CD4-positive, alpha-beta T cell treated with Interferon gamma for 1 hour (primary cell): ENCODE results near the gene MSRB3.
"Not testable (repeated sequence)": the region's sequence is repeated elsewhere in the genome, so short reads cannot be mapped to it uniquely, and the experiment has no call there.

Source experiments
- DNase-seq: peaks from one replicate; pipeline ENCODE4 v3.0.0-alpha.2; 2020

Gene MSRB3

GRCh38 chr12:65460063-65460462 lies 181.6 kb downstream of the MSRB3 start:
- DNase-seq = no peak

DNA sequence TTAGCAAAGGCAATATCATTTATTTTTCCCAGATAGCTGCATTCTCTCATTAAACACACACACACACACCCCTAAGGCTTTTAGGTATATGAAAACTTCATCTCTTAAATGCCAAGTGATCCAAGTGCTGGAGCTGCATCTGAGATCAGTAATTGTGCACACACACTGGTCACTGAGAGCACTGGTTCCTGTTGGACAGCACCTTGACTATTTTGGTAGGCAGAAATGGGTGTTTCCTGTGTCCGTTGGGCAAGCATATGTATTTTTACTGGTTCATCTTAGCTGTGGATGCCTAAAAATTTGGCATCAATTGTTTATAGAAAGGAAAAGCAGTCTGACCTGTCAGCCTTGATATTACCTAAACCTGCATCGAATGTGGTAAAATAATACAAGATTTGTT lies 182.5 kb downstream of the MSRB3 start:
- DNase-seq = no peak

- no peak for DNase-seq
These were observed 184.0 kb downstream of the MSRB3 start for GRCh38 chr12:65462484-65462883.

GRCh38 chr12:65463082-65463481 lies 184.6 kb downstream of the MSRB3 start:
- DNase-seq = no peak

GRCh38 chr12:65463611-65464010 lies 185.1 kb downstream of the MSRB3 start:
- no peak for DNase-seq

DNA sequence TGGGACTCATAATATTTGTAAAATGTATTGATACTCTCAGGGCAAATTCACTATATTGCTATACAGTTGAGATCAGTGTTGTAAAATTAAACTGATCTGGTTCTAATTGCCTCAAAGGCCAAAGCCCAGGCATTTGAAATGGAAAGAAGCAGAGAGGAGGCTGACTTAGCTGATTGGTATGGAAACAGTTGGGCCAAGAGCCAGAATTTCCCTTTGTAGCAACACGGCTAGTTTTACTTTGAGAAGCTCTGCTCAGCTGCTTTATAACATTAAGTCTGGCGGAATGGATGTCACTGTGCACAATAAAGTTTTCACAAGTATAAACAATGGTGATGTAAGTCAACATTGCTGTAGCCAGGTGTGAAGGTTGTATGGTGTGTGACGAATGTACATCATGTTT lies 186.4 kb downstream of the MSRB3 start:
- no peak for DNase-seq

- DNase-seq = no peak
These were observed 187.5 kb downstream of the MSRB3 start for GRCh38 chr12:65465766-65466547.

GRCh38 chr12:65466911-65467310 lies 188.4 kb downstream of the MSRB3 start:
- DNase-seq = no peak

DNA sequence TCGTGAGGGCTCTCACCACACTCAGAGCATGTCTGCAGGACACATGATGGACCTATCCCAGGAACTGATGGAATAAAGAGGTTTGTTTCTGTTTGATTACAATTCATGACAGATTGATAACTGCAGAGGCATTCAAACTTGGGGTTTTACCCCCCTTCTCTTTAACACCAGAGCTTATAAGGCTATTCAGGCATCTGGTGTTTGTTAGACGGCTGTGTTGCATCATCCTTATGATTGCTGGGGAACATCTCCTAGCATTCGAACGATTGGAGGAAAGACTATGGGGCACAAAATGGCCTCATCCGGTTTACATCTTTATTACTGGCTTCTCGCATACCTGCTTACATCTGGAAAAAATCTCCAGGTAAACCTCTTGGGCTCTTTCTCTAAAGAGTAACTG lies 191.8 kb downstream of the MSRB3 start:
- DNase-seq = no peak

- DNase-seq = no peak
These were observed 193.6 kb downstream of the MSRB3 start for GRCh38 chr12:65472079-65472478.

DNA sequence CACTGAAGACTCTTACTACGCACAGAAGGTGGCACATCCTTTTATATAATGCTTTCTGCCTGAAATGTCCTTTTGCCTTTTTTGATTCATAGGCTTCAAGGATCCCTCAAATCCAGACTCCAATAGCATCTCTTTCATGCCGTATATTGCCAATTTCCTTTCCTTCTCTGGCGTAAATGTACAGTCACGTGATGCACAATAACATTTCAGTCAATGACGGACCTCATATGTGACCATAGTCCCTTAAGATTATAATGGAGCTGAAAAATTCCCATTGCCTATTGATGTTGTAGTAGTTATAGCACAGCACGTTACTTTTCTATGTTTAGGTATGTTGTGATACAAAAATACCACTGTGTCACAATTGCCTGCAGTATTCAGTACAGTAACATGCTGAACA lies 196.3 kb downstream of the MSRB3 start:
- no peak for DNase-seq

DNA sequence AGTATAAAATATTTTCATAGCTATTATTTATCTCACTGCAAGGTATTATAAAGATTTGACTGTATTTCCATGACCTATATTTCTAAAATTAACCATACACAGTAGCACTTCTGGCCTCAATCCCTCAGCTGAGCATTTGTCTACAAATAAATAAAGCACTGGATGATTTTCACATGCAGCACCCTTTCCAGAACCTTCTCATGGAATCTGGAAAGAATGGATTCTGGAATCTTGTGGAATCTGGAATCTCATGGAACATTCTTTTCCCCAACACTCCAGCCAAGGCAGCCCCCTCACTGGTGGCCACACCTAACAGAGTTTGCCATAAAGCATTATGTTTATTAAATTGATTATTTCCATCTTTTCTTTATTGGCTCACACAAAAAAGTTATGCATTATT lies 199.2 kb downstream of the MSRB3 start:
- no peak for DNase-seq

- DNase-seq = not testable (repeated sequence)
These were observed 205.5 kb downstream of the MSRB3 start for GRCh38 chr12:65483891-65484516.

DNA sequence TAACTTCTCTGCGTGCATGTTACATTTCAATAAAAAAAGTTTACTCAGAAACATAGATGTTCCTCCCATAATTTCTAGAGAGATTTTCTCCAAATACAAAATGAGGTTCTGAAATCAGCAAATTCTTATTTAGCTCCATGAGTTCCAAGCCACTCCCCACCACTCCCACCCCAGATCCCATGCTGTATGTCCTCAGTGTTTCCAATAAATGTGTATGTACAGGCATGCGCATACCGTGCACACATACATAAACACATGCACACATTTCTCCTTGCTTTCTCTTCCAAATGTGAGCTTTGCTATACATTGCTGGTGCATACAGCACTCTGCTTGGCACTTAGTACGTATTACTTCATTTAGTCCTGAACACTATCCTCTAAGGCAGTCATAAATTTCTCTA lies 209.7 kb downstream of the MSRB3 start:
- DNase-seq = no peak

DNA sequence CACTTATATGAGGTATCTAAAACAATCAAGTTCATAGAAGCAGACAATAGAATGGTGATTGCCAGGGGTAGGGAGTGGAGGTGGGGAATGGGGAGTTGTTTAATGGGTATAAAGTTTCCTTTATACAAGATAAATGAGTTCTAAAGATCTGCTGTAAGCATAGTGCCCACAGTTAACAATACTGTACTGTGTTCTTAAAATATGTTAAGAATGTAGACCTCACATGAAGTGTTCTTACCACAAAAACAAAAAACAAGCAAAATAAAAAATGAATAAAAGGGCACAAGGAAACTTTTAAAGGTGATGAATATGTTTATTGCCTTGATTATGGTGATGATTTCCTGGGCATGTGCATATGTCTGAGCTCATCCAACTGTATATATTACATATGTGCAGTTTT lies 211.8 kb downstream of the MSRB3 start:
- no peak for DNase-seq

- DNase-seq = no peak
These were observed 214.8 kb downstream of the MSRB3 start for GRCh38 chr12:65492998-65493912.

DNA sequence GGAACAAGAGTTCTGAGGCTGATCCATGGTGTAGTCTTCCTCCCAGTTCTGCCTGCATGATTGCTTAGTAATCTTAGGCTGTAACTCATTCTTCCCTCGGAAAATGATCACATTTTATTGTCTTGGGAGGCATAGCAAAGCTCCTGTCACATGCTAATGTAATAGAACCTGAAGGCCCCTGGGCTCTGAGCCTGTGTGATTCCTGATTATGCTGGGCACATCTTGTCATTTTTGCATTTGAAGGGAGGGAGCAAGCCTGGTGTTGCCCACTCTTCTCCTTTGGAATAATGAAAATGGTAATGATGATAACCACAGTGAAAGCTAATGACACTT lies 215.4 kb downstream of the MSRB3 start:
- no peak for DNase-seq

- no peak for DNase-seq
These were observed 216.1 kb downstream of the MSRB3 start for GRCh38 chr12:65494537-65494936.

GRCh38 chr12:65495233-65495632 lies 216.8 kb downstream of the MSRB3 start:
- no peak for DNase-seq

GRCh38 chr12:65496617-65497016 lies 218.1 kb downstream of the MSRB3 start:
- no peak for DNase-seq

DNA sequence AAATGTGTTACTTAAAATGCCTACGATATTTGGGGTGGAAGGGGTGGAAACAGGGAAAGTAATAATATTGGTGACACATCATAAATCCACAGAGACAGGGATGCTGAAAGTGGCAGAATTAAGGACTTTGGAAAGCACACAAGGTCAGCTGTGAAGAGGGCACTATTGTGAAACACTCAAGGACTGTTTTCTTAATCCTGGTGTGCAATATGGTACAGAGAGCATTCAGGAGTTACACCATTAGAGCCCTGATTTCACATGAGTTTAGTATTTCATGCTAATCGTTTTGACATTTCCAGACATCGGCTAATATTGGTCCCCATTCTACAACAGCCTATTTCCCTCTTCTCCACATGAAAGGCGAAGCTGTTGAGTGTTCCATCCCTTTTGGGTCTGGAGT lies 219.2 kb downstream of the MSRB3 start:
- no peak for DNase-seq

- DNase-seq = no peak
These were observed 220.7 kb downstream of the MSRB3 start for GRCh38 chr12:65499167-65499566.

DNA sequence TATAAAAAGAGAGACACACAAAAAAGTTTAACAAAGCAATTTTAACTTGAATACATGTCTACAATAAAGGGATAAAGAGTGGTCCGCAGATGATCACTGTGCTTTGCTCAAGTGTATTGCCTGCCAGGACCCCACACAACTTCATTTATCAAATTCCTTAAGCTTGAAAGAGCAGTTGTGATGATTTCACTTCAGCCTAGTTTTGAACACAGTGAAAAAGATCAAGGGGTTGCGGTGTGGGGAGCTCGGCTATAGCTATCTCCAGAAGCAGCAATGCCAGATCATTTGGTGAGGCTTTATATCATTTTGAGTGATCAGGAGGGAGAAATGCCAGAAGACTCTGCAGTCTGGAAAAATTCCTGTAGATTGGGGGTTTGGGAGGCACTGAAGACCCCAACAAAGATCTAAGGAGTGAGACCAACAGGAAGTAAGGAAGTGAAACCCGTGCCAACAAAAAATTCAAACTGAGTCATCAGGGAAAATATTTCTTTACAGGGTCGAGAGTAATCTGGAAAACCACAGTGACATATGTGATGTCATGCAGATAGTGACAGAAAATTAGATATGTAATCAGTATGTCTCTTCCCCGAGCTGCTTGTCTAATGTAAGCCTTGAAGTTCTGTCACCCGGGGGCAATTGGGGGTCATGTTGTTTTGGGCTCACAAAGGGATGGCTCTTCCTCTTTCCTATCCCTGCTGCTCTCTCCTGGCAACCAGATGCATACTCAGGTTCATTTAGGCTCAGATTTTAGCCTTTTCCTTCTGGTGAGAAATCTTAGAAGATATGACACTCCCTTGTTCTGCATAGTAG lies 221.8 kb downstream of the MSRB3 start:
- no peak for DNase-seq
